Ascending aorta (tissue), 2 donors: ENCODE measurements around the gene NOS1AP. TPM values are rescaled to one million over a fixed set of nuclear protein-coding genes. Genes with fewer than 3 reads are reported as not detected.
A peak's percentile ranks its signal among the peaks of the same experiment; 100 is the strongest.

Experiments used
- DNase-seq, 2 donors: peaks; one replicate each; pipeline ENCODE4 v3.0.0-alpha.2; 2019; ENCODE audit warnings: low spot score in 2 of 2
- H3K27ac ChIP-seq, 2 donors: fragments of 200-600 bp; sonication (generic); one replicate each; pipeline ENCODE4 v1.5.1; 2016 to 2017; ENCODE audit warnings: mild to moderate bottlenecking in 1 of 2
- H3K27me3 ChIP-seq: fragments of 200-600 bp; sonication (generic); one replicate; pipeline ENCODE4 v1.5.1; 2017
- H3K36me3 ChIP-seq, 2 donors: fragments of 200-600 bp; sonication (generic); one replicate each; pipeline ENCODE4 v1.5.1; 2016
- H3K4me1 ChIP-seq, 2 donors: fragments of 200-600 bp; sonication (generic); one replicate each; pipeline ENCODE4 v1.5.1; 2016 to 2017; ENCODE audit warnings: mild to moderate bottlenecking in 1 of 2
- H3K4me3 ChIP-seq, 2 donors: fragments of 200-600 bp; sonication (generic); one replicate each; pipeline ENCODE4 v1.5.1; 2016 to 2017; ENCODE audit warnings: mild to moderate bottlenecking in 1 of 2
- H3K9me3 ChIP-seq, 2 donors: fragments of 200-600 bp; sonication (generic); one replicate each; pipeline ENCODE4 v1.5.1; 2016
- CTCF ChIP-seq, 3 experiments: fragments of 200-600 bp in 2 of 3; fragments of 450-650 bp in 1 of 3; sonication (generic) in 2 of 3; IDR thresholded peaks; one replicate each; pipeline ENCODE4 v1.5.1; 2016 to 2019; ENCODE audit warnings: antibody characterized with exemption in 3 of 3, mild to moderate bottlenecking in 1 of 3, moderate library complexity in 1 of 3
- intact Hi-C: fragments of 100-400 bp; cut with DNase I; formaldehyde crosslinking; loops from one replicate; pipeline ENCODE4 v1.15.1; 2023
- total RNA-seq: library from RNA; depleted of rRNA; stranded (reverse); fragments of >200 nt; gene quantifications from one replicate; pipeline ENCODE4 v1.1.0, GENCODE V29; 2016

NOS1AP gene
- 5.0 TPM for total RNA-seq

GRCh38 chr1:162069334-162070093 lies at the start of gene NOS1AP:
Gene NOS1AP, plus strand, starts transcription at chr1:162069691. Its CDS starts 487 bp downstream, at chr1:162070178.
- Histone ChIP-seq H3K27me3 (no peaks in the 10 kb centered on the region), H3K9me3 (peaks cover 0 to 3% of the 10 kb centered on the region in 2 donors), H3K27ac (peak within 1 kb of the TSS in 1 of 2 donors; percentile 66), H3K4me1 (peaks cover 0 to 11% of the 10 kb centered on the region in 2 donors), H3K4me3 (peak within 1 kb of the TSS; percentile 85 to 96), H3K36me3 (no peaks in the 10 kb centered on the region)
- no peak for TF ChIP-seq CTCF (IDR thresholded peaks at IDR 0.05)
- DNase-seq: peak in 1 of 2 donors; percentile 89
- intact Hi-C loops: loop anchor here (5.0 kb wide), 1 partner anchor 143 kb away; no protein-coding TSS in a partner anchor

- no peak for TF ChIP-seq CTCF (IDR thresholded peaks at IDR 0.05)
- Histone ChIP-seq H3K9me3 (no peaks in the 10 kb centered on the region), H3K4me3 (no peak overlapping the region), H3K4me1 (peaks cover 8 to 37% of the 10 kb centered on the region in 2 donors), H3K27me3 (no peaks in the 10 kb centered on the region), H3K36me3 (peaks cover 3 to 5% of the 10 kb centered on the region in 2 donors), H3K27ac (peak overlapping the region; percentile 74 to 85)
- intact Hi-C loops: no loop called here
- no peak for DNase-seq
These were observed 49.3 kb upstream of the NOS1AP start for GRCh38 chr1:162020150-162020549.

GRCh38 chr1:162021124-162021523 lies 48.4 kb upstream of the NOS1AP start:
- Histone ChIP-seq H3K4me1 (peaks cover 8 to 37% of the 10 kb centered on the region in 2 donors), H3K27me3 (no peaks in the 10 kb centered on the region), H3K9me3 (no peaks in the 10 kb centered on the region), H3K36me3 (peaks cover 2 to 5% of the 10 kb centered on the region in 2 donors), H3K4me3 (peak overlapping the region in 1 of 2 donors; percentile 29), H3K27ac (peak overlapping the region; percentile 74 to 85)
- DNase-seq: no peak
- TF ChIP-seq CTCF (IDR thresholded peaks at IDR 0.05): no peak
- intact Hi-C loops: no loop called here

- Histone ChIP-seq H3K27me3 (no peaks in the 10 kb centered on the region), H3K4me3 (peak overlapping the region; percentile 69 to 76), H3K27ac (peak overlapping the region; percentile 74 to 85), H3K9me3 (no peaks in the 10 kb centered on the region), H3K36me3 (no peaks in the 10 kb centered on the region), H3K4me1 (peaks cover 8 to 37% of the 10 kb centered on the region in 2 donors)
- intact Hi-C loops: no loop called here
- no peak for DNase-seq
- TF ChIP-seq CTCF (IDR thresholded peaks at IDR 0.05): no peak
These were observed 46.9 kb upstream of the NOS1AP start for GRCh38 chr1:162022626-162023025.

GRCh38 chr1:162023181-162023546 lies 46.3 kb upstream of the NOS1AP start:
- Histone ChIP-seq H3K27ac (peak overlapping the region; percentile 74 to 85), H3K4me1 (peaks cover 8 to 37% of the 10 kb centered on the region in 2 donors), H3K9me3 (no peaks in the 10 kb centered on the region), H3K36me3 (no peaks in the 10 kb centered on the region), H3K4me3 (peak overlapping the region; percentile 69 to 76), H3K27me3 (no peaks in the 10 kb centered on the region)
- TF ChIP-seq CTCF (IDR thresholded peaks at IDR 0.05): no peak
- intact Hi-C loops: no loop called here
- no peak for DNase-seq
